GM23338 (cell line): ENCODE data around the gene SIL1.
"Not testable (repeated sequence)": the region's sequence is repeated elsewhere in the genome, so short reads cannot be mapped to it uniquely, and the experiment has no call there.

Experiments
- CREB1 ChIP-seq: fragments of 250-450 bp; sonication (Bioruptor Pico); IDR thresholded peaks from 2 replicates; pipeline ENCODE4 v1.5.0; 2020; ENCODE audit warnings: low read depth, mild to moderate bottlenecking, moderate library complexity
- EZH2 ChIP-seq: fragments of 200-600 bp; sonication (generic); IDR thresholded peaks from one replicate; pipeline ENCODE4 v1.8.0; 2017; ENCODE audit warnings: antibody characterized with exemption, mild to moderate bottlenecking, low read depth; ENCODE audit not compliant: unreplicated experiment
- EZH2phosphoT487 ChIP-seq: fragments of 200-600 bp; sonication (generic); IDR thresholded peaks from one replicate; pipeline ENCODE4 v1.8.1; 2018; ENCODE audit warnings: antibody characterized with exemption; ENCODE audit not compliant: unreplicated experiment
- JUNB ChIP-seq: IDR thresholded peaks from one replicate; pipeline ENCODE4 v1.6.1; 2016; ENCODE audit warnings: antibody characterized with exemption; ENCODE audit not compliant: unreplicated experiment
- NANOG ChIP-seq: IDR thresholded peaks from 2 replicates; pipeline ENCODE4 v1.6.1; 2016; ENCODE audit warnings: antibody characterized with exemption, borderline replicate concordance
- POLR2AphosphoS5 ChIP-seq: IDR thresholded peaks from 2 replicates; pipeline ENCODE4 v1.6.1; 2016; ENCODE audit warnings: antibody characterized with exemption, low read depth
- REST ChIP-seq: IDR thresholded peaks from one replicate; pipeline ENCODE4 v1.6.1; 2018; ENCODE audit warnings: antibody characterized with exemption; ENCODE audit not compliant: unreplicated experiment
- STAT1 ChIP-seq: IDR thresholded peaks from one replicate; pipeline ENCODE4 v1.6.1; 2016; ENCODE audit warnings: antibody characterized with exemption; ENCODE audit not compliant: unreplicated experiment
- ZNF114 ChIP-seq: fragments of 250-450 bp; sonication (Bioruptor Pico); IDR thresholded peaks from 2 replicates; pipeline ENCODE4 v1.5.0; 2020; ENCODE audit warnings: mild to moderate bottlenecking, moderate library complexity
- ZNF331 ChIP-seq: fragments of 250-450 bp; sonication (Bioruptor Pico); IDR thresholded peaks from 2 replicates; pipeline ENCODE4 v1.5.0; 2020; ENCODE audit warnings: low read depth, mild to moderate bottlenecking, moderate library complexity
- TF ChIP-seq, protein P1 (sequence below), 2 experiments: fragments of 200-600 bp in 1 of 2; sonication (generic) in 1 of 2; conservative IDR thresholded peaks; 2 replicates each; pipeline versions ENCODE4 v1.5.1 to v1.6.1; 2016 to 2017; ENCODE audit warnings: antibody characterized with exemption in 2 of 2, low read depth in 2 of 2, mild to moderate bottlenecking in 2 of 2, moderate library complexity in 1 of 2
- TF ChIP-seq, protein P2 (sequence below): IDR thresholded peaks from 2 replicates; pipeline ENCODE4 v1.6.1; 2016; ENCODE audit warnings: antibody characterized with exemption
- TF ChIP-seq, protein P3 (sequence below): fragments of 250-450 bp; sonication (Bioruptor Pico); IDR thresholded peaks from 2 replicates; pipeline ENCODE4 v1.5.0; 2020; ENCODE audit warnings: mild to moderate bottlenecking, moderate library complexity

- TF ChIP-seq EZH2; POLR2AphosphoS5; STAT1; REST; NANOG; EZH2phosphoT487; JUNB; CREB1 (CRISPR knock-in tag); ZNF331; ZNF114 (CRISPR knock-in tag): not testable (repeated sequence)
- TF ChIP-seq, protein P1, sequence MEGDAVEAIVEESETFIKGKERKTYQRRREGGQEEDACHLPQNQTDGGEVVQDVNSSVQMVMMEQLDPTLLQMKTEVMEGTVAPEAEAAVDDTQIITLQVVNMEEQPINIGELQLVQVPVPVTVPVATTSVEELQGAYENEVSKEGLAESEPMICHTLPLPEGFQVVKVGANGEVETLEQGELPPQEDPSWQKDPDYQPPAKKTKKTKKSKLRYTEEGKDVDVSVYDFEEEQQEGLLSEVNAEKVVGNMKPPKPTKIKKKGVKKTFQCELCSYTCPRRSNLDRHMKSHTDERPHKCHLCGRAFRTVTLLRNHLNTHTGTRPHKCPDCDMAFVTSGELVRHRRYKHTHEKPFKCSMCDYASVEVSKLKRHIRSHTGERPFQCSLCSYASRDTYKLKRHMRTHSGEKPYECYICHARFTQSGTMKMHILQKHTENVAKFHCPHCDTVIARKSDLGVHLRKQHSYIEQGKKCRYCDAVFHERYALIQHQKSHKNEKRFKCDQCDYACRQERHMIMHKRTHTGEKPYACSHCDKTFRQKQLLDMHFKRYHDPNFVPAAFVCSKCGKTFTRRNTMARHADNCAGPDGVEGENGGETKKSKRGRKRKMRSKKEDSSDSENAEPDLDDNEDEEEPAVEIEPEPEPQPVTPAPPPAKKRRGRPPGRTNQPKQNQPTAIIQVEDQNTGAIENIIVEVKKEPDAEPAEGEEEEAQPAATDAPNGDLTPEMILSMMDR (conservative IDR thresholded peaks at IDR 0.05; ENCODE audit: low read depth in 2 of 2), result not testable (repeated sequence)
- TF ChIP-seq, protein P2, sequence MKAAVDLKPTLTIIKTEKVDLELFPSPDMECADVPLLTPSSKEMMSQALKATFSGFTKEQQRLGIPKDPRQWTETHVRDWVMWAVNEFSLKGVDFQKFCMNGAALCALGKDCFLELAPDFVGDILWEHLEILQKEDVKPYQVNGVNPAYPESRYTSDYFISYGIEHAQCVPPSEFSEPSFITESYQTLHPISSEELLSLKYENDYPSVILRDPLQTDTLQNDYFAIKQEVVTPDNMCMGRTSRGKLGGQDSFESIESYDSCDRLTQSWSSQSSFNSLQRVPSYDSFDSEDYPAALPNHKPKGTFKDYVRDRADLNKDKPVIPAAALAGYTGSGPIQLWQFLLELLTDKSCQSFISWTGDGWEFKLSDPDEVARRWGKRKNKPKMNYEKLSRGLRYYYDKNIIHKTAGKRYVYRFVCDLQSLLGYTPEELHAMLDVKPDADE, result not testable (repeated sequence)
- TF ChIP-seq, protein P3, sequence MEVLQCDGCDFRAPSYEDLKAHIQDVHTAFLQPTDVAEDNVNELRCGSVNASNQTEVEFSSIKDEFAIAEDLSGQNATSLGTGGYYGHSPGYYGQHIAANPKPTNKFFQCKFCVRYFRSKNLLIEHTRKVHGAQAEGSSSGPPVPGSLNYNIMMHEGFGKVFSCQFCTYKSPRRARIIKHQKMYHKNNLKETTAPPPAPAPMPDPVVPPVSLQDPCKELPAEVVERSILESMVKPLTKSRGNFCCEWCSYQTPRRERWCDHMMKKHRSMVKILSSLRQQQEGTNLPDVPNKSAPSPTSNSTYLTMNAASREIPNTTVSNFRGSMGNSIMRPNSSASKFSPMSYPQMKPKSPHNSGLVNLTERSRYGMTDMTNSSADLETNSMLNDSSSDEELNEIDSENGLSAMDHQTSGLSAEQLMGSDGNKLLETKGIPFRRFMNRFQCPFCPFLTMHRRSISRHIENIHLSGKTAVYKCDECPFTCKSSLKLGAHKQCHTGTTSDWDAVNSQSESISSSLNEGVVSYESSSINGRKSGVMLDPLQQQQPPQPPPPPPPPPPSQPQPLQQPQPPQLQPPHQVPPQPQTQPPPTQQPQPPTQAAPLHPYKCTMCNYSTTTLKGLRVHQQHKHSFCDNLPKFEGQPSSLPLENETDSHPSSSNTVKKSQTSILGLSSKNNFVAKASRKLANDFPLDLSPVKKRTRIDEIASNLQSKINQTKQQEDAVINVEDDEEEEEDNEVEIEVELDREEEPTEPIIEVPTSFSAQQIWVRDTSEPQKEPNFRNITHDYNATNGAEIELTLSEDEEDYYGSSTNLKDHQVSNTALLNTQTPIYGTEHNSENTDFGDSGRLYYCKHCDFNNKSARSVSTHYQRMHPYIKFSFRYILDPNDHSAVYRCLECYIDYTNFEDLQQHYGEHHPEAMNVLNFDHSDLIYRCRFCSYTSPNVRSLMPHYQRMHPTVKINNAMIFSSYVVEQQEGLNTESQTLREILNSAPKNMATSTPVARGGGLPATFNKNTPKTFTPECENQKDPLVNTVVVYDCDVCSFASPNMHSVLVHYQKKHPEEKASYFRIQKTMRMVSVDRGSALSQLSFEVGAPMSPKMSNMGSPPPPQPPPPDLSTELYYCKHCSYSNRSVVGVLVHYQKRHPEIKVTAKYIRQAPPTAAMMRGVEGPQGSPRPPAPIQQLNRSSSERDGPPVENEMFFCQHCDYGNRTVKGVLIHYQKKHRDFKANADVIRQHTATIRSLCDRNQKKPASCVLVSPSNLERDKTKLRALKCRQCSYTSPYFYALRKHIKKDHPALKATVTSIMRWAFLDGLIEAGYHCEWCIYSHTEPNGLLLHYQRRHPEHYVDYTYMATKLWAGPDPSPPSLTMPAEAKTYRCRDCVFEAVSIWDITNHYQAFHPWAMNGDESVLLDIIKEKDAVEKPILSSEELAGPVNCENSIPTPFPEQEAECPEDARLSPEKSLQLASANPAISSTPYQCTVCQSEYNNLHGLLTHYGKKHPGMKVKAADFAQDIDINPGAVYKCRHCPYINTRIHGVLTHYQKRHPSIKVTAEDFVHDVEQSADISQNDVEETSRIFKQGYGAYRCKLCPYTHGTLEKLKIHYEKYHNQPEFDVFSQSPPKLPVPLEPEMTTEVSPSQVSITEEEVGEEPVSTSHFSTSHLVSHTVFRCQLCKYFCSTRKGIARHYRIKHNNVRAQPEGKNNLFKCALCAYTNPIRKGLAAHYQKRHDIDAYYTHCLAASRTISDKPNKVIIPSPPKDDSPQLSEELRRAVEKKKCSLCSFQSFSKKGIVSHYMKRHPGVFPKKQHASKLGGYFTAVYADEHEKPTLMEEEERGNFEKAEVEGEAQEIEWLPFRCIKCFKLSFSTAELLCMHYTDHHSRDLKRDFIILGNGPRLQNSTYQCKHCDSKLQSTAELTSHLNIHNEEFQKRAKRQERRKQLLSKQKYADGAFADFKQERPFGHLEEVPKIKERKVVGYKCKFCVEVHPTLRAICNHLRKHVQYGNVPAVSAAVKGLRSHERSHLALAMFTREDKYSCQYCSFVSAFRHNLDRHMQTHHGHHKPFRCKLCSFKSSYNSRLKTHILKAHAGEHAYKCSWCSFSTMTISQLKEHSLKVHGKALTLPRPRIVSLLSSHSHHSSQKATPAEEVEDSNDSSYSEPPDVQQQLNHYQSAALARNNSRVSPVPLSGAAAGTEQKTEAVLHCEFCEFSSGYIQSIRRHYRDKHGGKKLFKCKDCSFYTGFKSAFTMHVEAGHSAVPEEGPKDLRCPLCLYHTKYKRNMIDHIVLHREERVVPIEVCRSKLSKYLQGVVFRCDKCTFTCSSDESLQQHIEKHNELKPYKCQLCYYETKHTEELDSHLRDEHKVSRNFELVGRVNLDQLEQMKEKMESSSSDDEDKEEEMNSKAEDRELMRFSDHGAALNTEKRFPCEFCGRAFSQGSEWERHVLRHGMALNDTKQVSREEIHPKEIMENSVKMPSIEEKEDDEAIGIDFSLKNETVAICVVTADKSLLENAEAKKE (CRISPR knock-in tag), result not testable (repeated sequence)
These were observed 85.8 kb downstream of the SIL1 start for GRCh38 chr5:139112362-139112761.
